Esophagus muscularis mucosa (tissue), 3 donors: ENCODE data around the gene PIK3R6.

Experiments
- CTCF ChIP-seq, 3 experiments: fragments of 200-600 bp in 2 of 3; fragments of 450-650 bp in 1 of 3; sonication (generic) in 2 of 3; IDR thresholded peaks; one replicate each; pipeline ENCODE4 v1.5.1; 2017 to 2019; ENCODE audit warnings: antibody characterized with exemption in 3 of 3, mild to moderate bottlenecking in 2 of 3, moderate library complexity in 1 of 3
- POLR2A ChIP-seq: fragments of 450-650 bp; IDR thresholded peaks from one replicate; pipeline ENCODE4 v1.6.1; 2017; ENCODE audit warnings: antibody characterized with exemption, moderate library complexity, mild to moderate bottlenecking, low read depth

DNA sequence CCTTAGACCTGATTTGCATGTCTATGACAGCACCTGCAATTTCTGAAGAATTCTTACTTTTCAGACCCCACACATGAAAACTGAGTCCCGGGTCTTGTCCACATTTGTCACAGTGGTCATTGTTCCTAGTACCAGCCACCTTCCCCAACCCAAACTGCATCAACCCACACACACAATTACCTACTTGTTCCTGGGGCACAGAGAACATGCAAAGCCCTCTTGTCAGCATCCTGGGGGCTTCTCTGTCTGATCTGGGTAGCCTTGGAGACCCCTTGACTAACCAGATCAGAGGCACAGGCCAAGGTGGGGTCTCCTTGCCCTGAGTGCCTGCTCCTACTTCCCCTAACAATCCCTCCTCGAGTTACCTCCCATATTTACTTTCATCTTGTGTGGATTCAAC is 36.7 kb upstream of the PIK3R6 start:
- no peak for TF ChIP-seq CTCF (IDR thresholded peaks at IDR 0.05)
- TF ChIP-seq POLR2A = no peak
